GM21529 (cell line): Measurements from ENCODE around the gene ABHD16B.
"Not testable (repeated sequence)": the region's sequence is repeated elsewhere in the genome, so short reads cannot be mapped to it uniquely, and the experiment has no call there.

Experiments
- ATAC-seq: cut with Tn5 transposase; IDR thresholded peaks from one replicate; pipeline ENCODE4 v1.9.1; 2021; ENCODE audit not compliant: unreplicated experiment

The ABHD16B gene

GRCh38 chr20:63833776-63834490 is 27.4 kb upstream of the ABHD16B start:
- no peak for ATAC-seq

GRCh38 chr20:63834491-63834880 is 26.8 kb upstream of the ABHD16B start:
- ATAC-seq: no peak

GRCh38 chr20:63835021-63835858 is 26.1 kb upstream of the ABHD16B start:
- no peak for ATAC-seq

GRCh38 chr20:63836458-63837344 is 24.6 kb upstream of the ABHD16B start:
- ATAC-seq: no peak

GRCh38 chr20:63837479-63837878 is 23.8 kb upstream of the ABHD16B start:
- ATAC-seq: no peak

- no peak for ATAC-seq
These were observed 21.7 kb upstream of the ABHD16B start for GRCh38 chr20:63839620-63840019.

GRCh38 chr20:63840405-63840828 is 20.9 kb upstream of the ABHD16B start:
- ATAC-seq: no peak

GRCh38 chr20:63842258-63842657 is 19.0 kb upstream of the ABHD16B start:
- no peak for ATAC-seq

- no peak for ATAC-seq
These were observed 18.1 kb upstream of the ABHD16B start for GRCh38 chr20:63843222-63843621.

GRCh38 chr20:63843778-63844177 is 17.5 kb upstream of the ABHD16B start:
- no peak for ATAC-seq

- ATAC-seq: no peak
These were observed 16.7 kb upstream of the ABHD16B start for GRCh38 chr20:63844511-63844991.

GRCh38 chr20:63846128-63846771 is 15.0 kb upstream of the ABHD16B start:
- no peak for ATAC-seq

- no peak for ATAC-seq
These were observed 14.4 kb upstream of the ABHD16B start for GRCh38 chr20:63846888-63847236.

GRCh38 chr20:63847237-63848002 is 13.9 kb upstream of the ABHD16B start:
- no peak for ATAC-seq

GRCh38 chr20:63848003-63848911 is 13.0 kb upstream of the ABHD16B start:
- ATAC-seq: no peak

GRCh38 chr20:63850689-63851547 is 10.4 kb upstream of the ABHD16B start:
- ATAC-seq: peak; percentile 83

GRCh38 chr20:63851548-63851943 is 9.8 kb upstream of the ABHD16B start:
- not testable (repeated sequence) for ATAC-seq

- not testable (repeated sequence) for ATAC-seq
These were observed 7.6 kb upstream of the ABHD16B start for GRCh38 chr20:63853733-63854068.
